ENCODE data around the gene TRAPPC2L.

DNA sequence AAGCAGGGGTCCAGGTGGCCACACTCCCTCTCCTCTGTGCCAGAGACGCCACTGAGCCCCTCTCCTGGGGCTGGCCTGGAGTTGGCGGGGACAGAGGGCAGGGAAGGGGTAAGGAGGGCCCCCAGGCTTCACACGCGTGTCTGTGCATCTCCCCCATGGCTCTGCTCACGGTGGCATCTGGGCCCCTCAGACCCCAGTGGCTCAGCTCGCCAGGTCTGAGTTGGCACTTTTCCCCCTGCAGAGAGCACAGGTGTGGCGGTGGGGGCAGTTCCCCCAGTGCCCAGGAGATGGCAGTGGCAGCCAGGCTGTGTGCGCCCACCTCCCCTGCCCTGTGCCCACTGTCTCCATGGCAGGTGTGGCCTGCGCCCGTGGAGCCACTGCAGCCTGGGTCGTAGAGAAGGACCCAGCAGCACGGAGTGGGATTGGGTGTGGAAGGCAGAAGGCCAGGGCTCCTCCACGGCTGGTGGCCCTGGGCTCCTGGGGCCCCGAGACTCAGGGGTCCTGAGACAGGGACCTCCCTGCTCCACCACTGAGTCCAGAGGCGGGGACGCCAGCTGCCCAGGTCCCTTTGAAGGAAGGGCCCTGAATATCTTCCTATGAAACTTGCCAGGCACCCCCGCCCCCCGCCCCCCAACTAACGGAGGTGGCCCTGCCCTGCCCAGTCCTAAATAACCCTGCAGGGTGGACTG lies 40.9 kb upstream of the TRAPPC2L start:
- TF ChIP-seq EZH2phosphoT487 (IDR thresholded peaks at IDR 0.05; ENCODE audit: low read depth, severe bottlenecking, unreplicated experiment) (no peak), EZH2 (IDR thresholded peaks at IDR 0.05; ENCODE audit: borderline replicate concordance) (no peak)
- TF ChIP-seq, protein P1, sequence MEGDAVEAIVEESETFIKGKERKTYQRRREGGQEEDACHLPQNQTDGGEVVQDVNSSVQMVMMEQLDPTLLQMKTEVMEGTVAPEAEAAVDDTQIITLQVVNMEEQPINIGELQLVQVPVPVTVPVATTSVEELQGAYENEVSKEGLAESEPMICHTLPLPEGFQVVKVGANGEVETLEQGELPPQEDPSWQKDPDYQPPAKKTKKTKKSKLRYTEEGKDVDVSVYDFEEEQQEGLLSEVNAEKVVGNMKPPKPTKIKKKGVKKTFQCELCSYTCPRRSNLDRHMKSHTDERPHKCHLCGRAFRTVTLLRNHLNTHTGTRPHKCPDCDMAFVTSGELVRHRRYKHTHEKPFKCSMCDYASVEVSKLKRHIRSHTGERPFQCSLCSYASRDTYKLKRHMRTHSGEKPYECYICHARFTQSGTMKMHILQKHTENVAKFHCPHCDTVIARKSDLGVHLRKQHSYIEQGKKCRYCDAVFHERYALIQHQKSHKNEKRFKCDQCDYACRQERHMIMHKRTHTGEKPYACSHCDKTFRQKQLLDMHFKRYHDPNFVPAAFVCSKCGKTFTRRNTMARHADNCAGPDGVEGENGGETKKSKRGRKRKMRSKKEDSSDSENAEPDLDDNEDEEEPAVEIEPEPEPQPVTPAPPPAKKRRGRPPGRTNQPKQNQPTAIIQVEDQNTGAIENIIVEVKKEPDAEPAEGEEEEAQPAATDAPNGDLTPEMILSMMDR (IDR thresholded peaks at IDR 0.05; ENCODE audit: poor library complexity), result peak; percentile 60

Data from hepatocyte (in vitro differentiated cells).